ENCODE measurements around the gene USP47.

Gene USP47

GRCh38 chr11:11975201-11976092 lies 133.7 kb downstream of the USP47 start:
- no peaks in the 10 kb centered on the region for H3K4me1 ChIP-seq (ENCODE audit: insufficient read depth, low read length)
- H3K9ac ChIP-seq (ENCODE audit: low read depth, low read length), result no peak overlapping the region
- no peaks in the 10 kb centered on the region for H3K79me2 ChIP-seq (ENCODE audit: insufficient read depth, low read length)
- H3K4me2 ChIP-seq (ENCODE audit: insufficient read depth, low read length), result no peak overlapping the region
- ATAC-seq (ENCODE audit: insufficient read depth, low read depth) (no peak), DNase-seq (no peak)
- H3K27me3 ChIP-seq (ENCODE audit: insufficient read depth, low read length, poor library complexity), result peaks cover 11% of the 10 kb centered on the region
- H4K20me1 ChIP-seq (ENCODE audit: insufficient read depth, low read length), result 0 out of 2 replicates have a peak, but pooled peaks cover 3% of the 10 kb centered on the region
- no peak overlapping the region for H3K4me3 ChIP-seq (ENCODE audit: low read depth in 1 of 2, low read length in 2 of 2)
- H3K36me3 ChIP-seq (ENCODE audit: insufficient read depth, low read length), result no peaks in the 10 kb centered on the region
- no peak overlapping the region for H3K27ac ChIP-seq (ENCODE audit: low read length)
- TF ChIP-seq EZH2 (IDR thresholded peaks at IDR 0.05; ENCODE audit: borderline replicate concordance, low read depth, low read length, severe bottlenecking) (no peak), CTCF (IDR thresholded peaks at IDR 0.05; ENCODE audit: borderline replicate concordance, extremely low read depth, low read length, poor library complexity, severe bottlenecking) (no peak)
- H3K9me3 ChIP-seq (ENCODE audit: insufficient read depth, low read length, severe bottlenecking), result no peaks in the 10 kb centered on the region
- no peak overlapping the region for H2AFZ ChIP-seq (ENCODE audit: low read depth, low read length)

- Histone ChIP-seq H3K79me2 (ENCODE audit: insufficient read depth, low read length) (no peaks in the 10 kb centered on the region), H3K9ac (ENCODE audit: low read depth, low read length) (no peak overlapping the region), H3K36me3 (ENCODE audit: insufficient read depth, low read length) (no peaks in the 10 kb centered on the region)
These were observed 134.8 kb downstream of the USP47 start for GRCh38 chr11:11976481-11977127.

GRCh38 chr11:11977206-11977938 lies 135.6 kb downstream of the USP47 start:
- no peak for TF ChIP-seq CTCF (IDR thresholded peaks at IDR 0.05; ENCODE audit: borderline replicate concordance, extremely low read depth, low read length, poor library complexity, severe bottlenecking)
- no peak for TF ChIP-seq EZH2 (IDR thresholded peaks at IDR 0.05; ENCODE audit: borderline replicate concordance, low read depth, low read length, severe bottlenecking)
- 0 out of 2 replicates have a peak, but pooled peaks cover 3% of the 10 kb centered on the region for H4K20me1 ChIP-seq (ENCODE audit: insufficient read depth, low read length)
- no peaks in the 10 kb centered on the region for H3K4me1 ChIP-seq (ENCODE audit: insufficient read depth, low read length)
- DNase-seq (no peak), ATAC-seq (ENCODE audit: insufficient read depth, low read depth) (no peak)
- H3K9me3 ChIP-seq (ENCODE audit: insufficient read depth, low read length, severe bottlenecking), result no peaks in the 10 kb centered on the region
- H3K9ac ChIP-seq (ENCODE audit: low read depth, low read length), result no peak overlapping the region
- H3K27ac ChIP-seq (ENCODE audit: low read length), result no peak overlapping the region
- no peak overlapping the region for H3K4me3 ChIP-seq (ENCODE audit: low read depth in 1 of 2, low read length in 2 of 2)
- peaks cover 8% of the 10 kb centered on the region for H3K27me3 ChIP-seq (ENCODE audit: insufficient read depth, low read length, poor library complexity)
- H2AFZ ChIP-seq (ENCODE audit: low read depth, low read length), result no peak overlapping the region
- no peaks in the 10 kb centered on the region for H3K79me2 ChIP-seq (ENCODE audit: insufficient read depth, low read length)
- H3K36me3 ChIP-seq (ENCODE audit: insufficient read depth, low read length), result no peaks in the 10 kb centered on the region
- H3K4me2 ChIP-seq (ENCODE audit: insufficient read depth, low read length), result no peak overlapping the region

More at GRCh38 chr11:11976481-11977127, 134.8 kb downstream of the USP47 start:
- H3K4me1 ChIP-seq (ENCODE audit: insufficient read depth, low read length), result no peaks in the 10 kb centered on the region
- no peak overlapping the region for H3K27ac ChIP-seq (ENCODE audit: low read length)
- H3K4me3 ChIP-seq (ENCODE audit: low read depth in 1 of 2, low read length in 2 of 2), result no peak overlapping the region
- H3K27me3 ChIP-seq (ENCODE audit: insufficient read depth, low read length, poor library complexity), result peaks cover 8% of the 10 kb centered on the region
- ATAC-seq (ENCODE audit: insufficient read depth, low read depth) (no peak), DNase-seq (no peak)
- H3K9me3 ChIP-seq (ENCODE audit: insufficient read depth, low read length, severe bottlenecking), result no peaks in the 10 kb centered on the region
- TF ChIP-seq CTCF (IDR thresholded peaks at IDR 0.05; ENCODE audit: borderline replicate concordance, extremely low read depth, low read length, poor library complexity, severe bottlenecking) (no peak), EZH2 (IDR thresholded peaks at IDR 0.05; ENCODE audit: borderline replicate concordance, low read depth, low read length, severe bottlenecking) (no peak)
- H2AFZ ChIP-seq (ENCODE audit: low read depth, low read length), result no peak overlapping the region
- H4K20me1 ChIP-seq (ENCODE audit: insufficient read depth, low read length), result 0 out of 2 replicates have a peak, but pooled peaks cover 3% of the 10 kb centered on the region
- no peak overlapping the region for H3K4me2 ChIP-seq (ENCODE audit: insufficient read depth, low read length)
